Measurements from ENCODE around the gene ODAD4.

Gene ODAD4

GRCh38 chr17:41941168-41941567 lies 10.8 kb downstream of the ODAD4 start:
- no peak for DNase-seq (ENCODE audit: low read depth in 2 of 2)

DNA sequence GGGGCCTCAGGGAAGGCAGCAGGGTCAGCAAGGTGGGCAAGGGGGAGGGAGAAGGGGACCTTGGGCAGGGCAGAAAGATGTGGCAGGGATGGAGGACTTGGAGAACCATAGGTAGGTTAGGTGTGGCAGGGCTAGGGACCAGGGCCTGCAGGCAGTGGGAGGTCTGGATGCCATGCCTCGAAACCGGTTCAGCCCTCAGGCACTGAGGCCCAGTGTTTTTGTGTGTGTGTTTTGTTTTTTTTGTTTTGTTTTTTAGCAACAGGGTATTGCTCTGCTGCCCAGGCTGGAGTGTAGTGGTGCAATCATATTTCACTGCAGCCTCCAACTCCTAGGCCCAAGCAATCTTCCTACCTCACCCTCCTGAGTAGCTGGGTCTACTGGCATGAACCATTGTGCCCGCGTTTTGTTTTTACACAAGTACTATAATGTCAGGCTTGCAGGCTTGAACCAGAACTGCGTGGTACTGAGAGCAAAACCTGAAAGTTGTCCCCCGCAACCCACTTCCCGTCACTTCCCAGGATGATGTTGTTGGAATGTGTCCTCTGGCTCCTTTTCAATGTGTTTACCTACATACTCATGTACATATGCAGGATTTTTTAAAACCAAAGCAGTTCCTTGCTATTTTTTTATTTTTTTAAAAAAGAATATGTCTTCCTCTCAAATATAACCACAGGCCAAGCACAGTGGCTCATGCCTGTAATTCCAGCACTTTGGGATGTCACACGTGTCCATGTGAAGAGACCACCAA lies 12.4 kb downstream of the ODAD4 start:
- no peak for DNase-seq (ENCODE audit: low read depth in 2 of 2)

DNA sequence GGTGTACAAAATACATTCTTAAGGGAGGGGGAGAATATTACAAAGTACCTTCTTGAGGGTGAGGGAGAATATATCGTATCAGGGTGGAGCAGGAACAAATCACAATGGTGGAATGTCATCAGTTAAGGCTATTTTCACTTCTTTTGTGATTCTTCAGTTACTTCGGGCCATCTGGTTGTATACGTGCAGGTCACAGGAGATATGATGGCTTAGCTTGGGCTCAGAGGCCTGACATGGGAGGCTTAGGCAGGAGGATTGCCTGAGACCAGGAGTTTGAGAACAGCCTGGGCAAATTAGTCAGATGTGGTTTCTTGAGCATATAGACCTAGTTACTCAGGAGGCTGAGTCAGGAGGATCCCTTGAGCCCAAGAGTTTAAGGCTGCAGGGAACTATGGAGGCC lies 13.1 kb downstream of the ODAD4 start:
- DNase-seq (ENCODE audit: low read depth in 2 of 2), result no peak

DNA sequence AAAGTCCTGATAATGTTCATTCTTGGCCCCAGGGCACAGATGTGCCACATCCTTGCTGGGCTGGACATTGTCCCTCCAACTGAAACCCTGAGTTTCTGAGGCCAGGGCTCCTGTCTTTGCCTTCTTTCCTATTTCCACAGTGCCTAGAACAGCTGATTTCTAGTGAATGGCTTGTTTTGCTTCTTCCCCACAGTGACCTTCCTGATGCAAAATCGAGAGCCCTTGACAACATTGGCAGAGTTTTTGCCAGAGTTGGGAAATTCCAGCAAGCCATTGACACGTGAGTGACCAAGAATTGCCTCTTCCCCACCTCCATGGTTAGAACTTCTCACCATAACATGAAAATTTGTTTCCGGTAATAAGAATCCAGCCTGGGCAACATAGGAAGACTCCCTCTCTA lies 14.5 kb downstream of the ODAD4 start:
- no peak for DNase-seq (ENCODE audit: low read depth in 2 of 2)

GRCh38 chr17:41948762-41949460 lies 18.5 kb downstream of the ODAD4 start:
- no peak for DNase-seq (ENCODE audit: low read depth in 2 of 2)

DNA sequence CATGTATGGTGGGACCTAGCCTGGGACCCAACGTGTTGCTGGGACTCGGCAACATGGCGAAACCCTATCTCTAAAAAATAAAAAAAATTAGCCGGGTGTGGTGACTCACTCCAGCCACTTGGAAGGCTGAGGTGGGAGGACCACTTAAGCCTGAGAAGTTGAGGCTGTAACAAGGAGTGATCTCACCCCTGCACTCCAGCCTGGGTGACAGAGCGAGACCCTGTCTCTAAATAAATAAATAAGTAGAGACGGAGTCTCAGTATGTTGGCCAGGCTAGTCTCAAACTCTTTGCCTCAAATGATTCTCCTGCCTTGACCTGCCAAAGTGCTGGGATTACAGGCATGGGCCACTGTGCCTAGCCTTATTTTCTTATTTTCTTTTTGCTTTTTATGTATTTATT lies 26.1 kb downstream of the ODAD4 start:
- DNase-seq (ENCODE audit: low read depth in 2 of 2), result no peak

GRCh38 chr17:41957031-41957868 lies 26.8 kb downstream of the ODAD4 start:
- DNase-seq (ENCODE audit: low read depth in 2 of 2), result no peak

DNA sequence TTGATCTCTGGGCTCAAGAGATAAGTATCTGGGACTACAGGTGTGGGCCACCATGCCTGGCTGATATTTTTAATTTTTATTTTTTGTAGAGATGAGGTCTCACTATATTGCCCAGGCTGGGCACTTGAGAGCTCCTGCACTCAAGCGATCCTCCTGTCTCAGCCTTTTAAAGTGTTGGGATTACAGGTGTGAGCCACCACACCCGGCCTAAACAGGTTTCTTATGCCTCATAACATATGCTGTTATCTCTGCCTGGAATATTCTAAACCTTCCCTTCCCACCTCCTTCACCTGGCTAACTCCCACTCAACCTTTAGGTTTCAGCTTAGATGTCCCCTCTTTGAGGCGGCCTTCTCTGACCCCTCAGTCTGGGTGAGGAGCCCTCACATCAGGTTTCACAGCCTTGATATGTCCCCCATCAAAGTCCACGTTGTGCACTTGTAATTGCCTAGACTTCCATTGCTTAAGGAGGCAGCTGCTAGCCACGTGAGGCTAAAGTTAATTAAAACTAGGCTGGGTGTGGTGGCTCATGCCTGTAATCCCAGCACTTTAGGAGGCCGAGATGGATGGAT lies 27.5 kb downstream of the ODAD4 start:
- DNase-seq (ENCODE audit: low read depth in 2 of 2), result no peak

DNA sequence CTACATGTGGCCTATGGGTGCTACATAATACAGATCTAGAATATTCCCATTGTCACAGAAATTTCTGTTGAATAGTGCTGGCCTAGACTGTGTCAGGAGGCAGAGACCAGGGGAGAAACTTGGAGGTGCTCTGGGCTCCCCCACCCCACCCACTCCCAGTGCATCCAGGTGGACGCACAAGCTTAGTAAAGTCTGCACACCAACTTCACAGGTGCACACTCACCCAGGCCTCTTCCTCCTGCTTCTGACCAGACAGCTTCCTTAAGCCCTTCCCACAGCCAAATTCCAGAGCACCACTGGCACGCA lies 28.6 kb downstream of the ODAD4 start:
- no peak for DNase-seq (ENCODE audit: low read depth in 2 of 2)

GRCh38 chr17:41959336-41960095 lies 29.1 kb downstream of the ODAD4 start:
- DNase-seq (ENCODE audit: low read depth in 2 of 2), result no peak

- DNase-seq (ENCODE audit: low read depth in 2 of 2), result no peak
Measured at GRCh38 chr17:41962111-41962510, 31.7 kb downstream of the ODAD4 start.

DNA sequence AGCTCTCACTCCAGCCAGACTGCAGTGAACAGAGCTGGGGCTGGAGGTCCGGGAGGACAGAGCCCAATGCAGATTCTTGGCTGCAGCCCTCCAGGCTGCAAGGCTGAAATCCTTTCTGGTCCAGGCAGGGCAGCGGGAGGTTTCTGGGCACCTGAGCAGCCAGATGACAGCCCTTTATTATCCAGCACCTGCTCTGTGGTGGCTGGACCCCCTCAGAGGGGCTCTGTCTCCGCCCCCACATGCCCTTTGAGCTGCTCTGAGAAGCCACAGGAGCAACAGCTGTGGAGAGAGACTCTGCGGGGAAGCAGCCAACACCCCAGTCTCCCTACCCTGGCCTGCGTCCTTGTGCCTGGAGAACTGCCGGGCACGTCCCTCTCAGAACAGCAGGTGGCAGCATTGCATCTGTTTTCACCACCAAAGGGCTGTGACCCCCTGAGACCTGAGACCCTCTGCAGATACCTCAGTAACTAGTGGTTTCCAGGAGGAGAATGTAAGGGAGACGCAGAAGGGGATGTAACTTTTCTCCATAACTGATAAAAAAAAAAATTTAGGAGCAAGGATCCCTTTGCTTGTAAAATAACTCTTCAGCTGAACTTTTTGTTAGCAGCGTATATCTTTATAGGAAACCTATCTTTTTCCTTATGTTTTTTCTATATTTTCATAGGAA lies 32.5 kb downstream of the ODAD4 start:
- DNase-seq (ENCODE audit: low read depth in 2 of 2), result peak; percentile 57 to 58

DNA sequence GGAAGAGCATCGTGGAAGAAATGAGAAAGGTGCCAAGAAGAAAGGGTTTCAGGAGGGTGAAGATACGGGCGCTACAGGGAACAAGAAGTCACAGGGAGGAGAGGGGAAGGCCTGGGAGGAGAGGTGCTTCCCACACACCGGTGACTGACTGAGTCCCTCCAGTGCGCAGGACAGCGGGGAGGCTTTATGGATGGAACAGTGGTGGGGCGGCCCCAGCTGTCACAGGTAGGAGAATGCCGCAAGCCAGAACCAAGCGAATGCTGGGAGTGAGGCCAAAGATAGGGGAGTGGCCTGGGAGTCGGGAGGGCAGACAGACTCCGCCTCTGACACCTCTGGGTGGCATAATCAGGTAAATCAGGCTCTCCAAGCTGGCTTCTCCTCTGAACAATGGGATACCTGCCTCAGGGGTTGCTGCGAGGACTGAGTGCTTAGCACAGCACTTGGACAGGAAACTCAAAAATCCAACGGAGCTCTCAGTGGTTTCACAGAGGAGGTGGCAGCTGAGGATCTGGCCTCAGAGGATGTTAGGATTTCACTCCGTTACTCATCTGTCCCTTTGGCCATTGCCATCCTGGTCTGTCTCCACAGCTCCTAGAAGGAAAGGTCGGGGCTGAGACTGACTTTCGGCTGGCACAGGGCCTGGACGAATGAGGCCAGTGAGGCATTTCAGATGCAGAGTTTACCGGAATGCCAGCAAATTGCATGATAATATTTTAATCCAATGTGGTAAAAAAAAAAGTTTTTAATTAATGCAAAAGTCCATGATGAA lies 35.5 kb downstream of the ODAD4 start:
- peak; percentile 38 to 53 for DNase-seq (ENCODE audit: low read depth in 2 of 2)

DNA sequence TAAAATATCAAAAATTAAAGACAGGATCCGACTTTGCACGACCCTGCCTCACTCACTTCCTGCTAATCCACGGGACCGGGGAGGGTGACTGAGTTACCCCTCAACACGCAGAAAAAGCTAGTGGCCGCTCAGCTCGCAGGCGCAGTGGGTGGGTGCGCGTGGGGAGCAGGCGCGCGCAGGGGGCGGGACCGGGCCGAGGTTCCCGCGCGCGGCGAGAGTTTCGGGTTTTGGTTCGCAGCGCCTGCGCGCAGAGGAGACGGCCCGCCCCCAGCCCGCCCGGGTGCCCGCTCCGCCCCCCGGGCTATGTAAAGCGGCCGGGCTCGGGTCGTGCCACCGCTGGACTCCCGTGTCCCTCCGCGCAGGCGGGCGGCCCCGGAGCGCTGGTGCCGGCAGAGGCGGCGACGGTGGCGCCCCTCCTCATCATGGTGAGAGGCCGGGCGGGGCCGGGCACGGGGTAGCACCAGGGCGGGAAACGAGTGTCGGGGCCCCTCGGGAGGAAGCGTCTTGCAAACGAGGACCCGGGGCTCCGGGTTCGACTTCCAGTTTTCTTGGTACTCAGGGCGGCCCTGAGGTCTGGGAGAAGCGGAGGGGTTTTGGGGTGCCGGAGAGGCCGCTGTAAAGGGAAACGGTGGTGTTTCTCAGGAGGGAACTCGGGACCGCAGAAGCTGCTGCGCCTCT lies 36.2 kb downstream of the ODAD4 start, which contains the start of gene CNP:
Gene CNP, plus strand, starts transcription at position 333 of the 678 bp plus-strand sequence. Its CDS starts 90 bp downstream, at position 423.
- peak; percentile 87 to 92 for DNase-seq (ENCODE audit: low read depth in 2 of 2)

GRCh38 chr17:41967141-41967920 lies 36.9 kb downstream of the ODAD4 start:
- peak; percentile 15 to 21 for DNase-seq (ENCODE audit: low read depth in 2 of 2)

DNA sequence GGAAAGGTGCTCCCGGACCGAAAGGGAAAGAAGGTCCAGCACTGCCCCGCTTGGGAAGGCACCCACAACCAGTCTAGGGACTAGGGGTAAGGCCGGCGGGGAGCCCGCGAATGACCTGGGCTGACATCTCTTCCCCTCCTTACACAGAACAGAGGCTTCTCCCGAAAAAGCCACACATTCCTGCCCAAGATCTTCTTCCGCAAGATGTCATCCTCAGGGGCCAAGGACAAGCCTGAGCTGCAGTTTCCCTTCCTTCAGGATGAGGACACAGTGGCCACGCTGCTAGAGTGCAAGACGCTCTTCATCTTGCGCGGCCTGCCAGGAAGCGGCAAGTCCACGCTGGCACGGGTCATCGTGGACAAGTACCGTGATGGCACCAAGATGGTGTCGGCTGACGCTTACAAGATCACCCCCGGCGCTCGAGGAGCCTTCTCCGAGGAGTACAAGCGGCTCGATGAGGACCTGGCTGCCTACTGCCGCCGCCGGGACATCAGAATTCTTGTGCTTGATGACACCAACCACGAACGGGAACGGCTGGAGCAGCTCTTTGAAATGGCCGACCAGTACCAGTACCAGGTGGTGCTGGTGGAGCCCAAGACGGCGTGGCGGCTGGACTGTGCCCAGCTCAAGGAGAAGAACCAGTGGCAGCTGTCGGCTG lies 37.6 kb downstream of the ODAD4 start:
- no peak for DNase-seq (ENCODE audit: low read depth in 2 of 2)

DNA sequence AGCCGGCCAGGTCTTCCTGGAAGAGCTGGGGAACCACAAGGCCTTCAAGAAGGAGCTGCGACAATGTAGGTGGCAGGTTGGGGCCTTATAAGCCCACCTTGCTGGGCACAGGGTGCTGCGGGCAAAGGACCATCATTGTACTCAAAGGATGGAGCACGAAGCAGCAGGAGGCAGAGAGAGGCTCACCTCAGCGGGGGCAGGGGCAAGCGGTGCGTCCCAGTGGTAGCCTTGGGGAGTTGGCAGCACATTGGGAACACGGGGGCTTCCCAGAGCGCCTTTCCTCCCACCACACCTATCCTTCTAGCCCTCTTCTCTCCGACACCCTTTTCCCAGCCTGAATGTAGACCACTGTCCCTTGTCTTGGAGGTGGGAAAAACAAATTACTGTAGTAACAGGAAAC lies 38.3 kb downstream of the ODAD4 start:
- no peak for DNase-seq (ENCODE audit: low read depth in 2 of 2)

- DNase-seq (ENCODE audit: low read depth in 2 of 2), result no peak
Measured at GRCh38 chr17:41970901-41971331, 40.5 kb downstream of the ODAD4 start.

Measured in stimulated activated CD4-positive, alpha-beta T cell treated with anti-CD3 and anti-CD28 coated beads, Interleukin-1b, Interleukin-23, amount 100 ng/mL, for 4 hours (primary cell).